C1 segment of cervical spinal cord (tissue), 14 donors: ENCODE data around the gene AMD1.

Experiments
- DNase-seq, 14 donors: peaks; one replicate each; lab custom pipeline; 2025; lab: John Stamatoyannopoulos, UW

The AMD1 gene

GRCh38 chr6:110938171-110938570 lies 63.6 kb downstream of the AMD1 start:
- DNase-seq = no peak

GRCh38 chr6:110939429-110940200 lies 65.0 kb downstream of the AMD1 start:
- DNase-seq = no peak

DNA sequence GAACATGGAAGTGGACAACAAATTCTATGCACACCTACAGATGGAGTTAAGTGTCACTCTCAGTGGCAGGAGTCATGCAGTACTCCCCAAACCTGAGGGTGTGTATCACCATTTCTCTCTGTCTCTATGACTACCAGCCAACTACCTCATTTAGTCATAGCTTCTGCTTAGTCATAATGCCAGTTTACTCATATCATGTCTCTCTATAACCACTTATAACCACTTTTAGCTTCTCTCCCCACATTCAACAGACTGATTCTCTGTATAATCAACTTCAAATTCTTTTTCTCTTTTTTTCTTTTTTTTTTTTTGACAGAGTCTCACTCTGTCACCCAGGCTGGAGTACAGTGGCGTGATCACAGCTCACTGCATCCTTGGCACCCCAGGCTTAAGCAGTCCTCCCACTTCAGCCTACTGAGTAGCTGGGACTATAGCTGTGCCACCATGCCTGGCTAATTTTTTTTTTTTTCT lies 70.1 kb downstream of the AMD1 start:
- DNase-seq = no peak
